ENCODE data around the gene PPP6R3. TPM values are rescaled to one million over a fixed set of nuclear protein-coding genes. Genes with fewer than 3 reads are reported as not detected.

The PPP6R3 gene
- total RNA-seq, 1 experiment from 2014 or later = 138 TPM

GRCh38 chr11:68503251-68503687, 42.7 kb downstream of the PPP6R3 start:
- WGBS (ENCODE audit: extremely low coverage, insufficient read length, low lambda C conversion rate) = no CpG with 5 or more reads among the region's 9 CpGs
- no peak overlapping the region for H4K8ac ChIP-seq (replicated peaks; ENCODE audit: insufficient read length, low read depth, low read length)
- no peak overlapping the region for H4K5ac ChIP-seq (ENCODE audit: insufficient read length, low read depth, low read length)
- H3K9ac ChIP-seq (ENCODE audit: extremely low read depth, insufficient read length, low read length) = no peak overlapping the region
- H2BK20ac ChIP-seq (ENCODE audit: low read depth, low read length, poor library complexity, severe bottlenecking) = no peak overlapping the region
- no peaks in the 10 kb centered on the region for H3K9me3 Mint-ChIP-seq
- no peak for TF ChIP-seq CTCF (conservative IDR thresholded peaks at IDR 0.05)
- peak overlapping the region; percentile 0 to 78 (median 54); a peak in 5 of 7 replicates for H3K27ac Mint-ChIP-seq
- no peaks in the 10 kb centered on the region for H4K20me1 ChIP-seq (ENCODE audit: control insufficient read depth, insufficient read depth, insufficient read length)
- H3K4ac ChIP-seq (ENCODE audit: low read depth, low read length) = no peak overlapping the region
- H3K23ac ChIP-seq (ENCODE audit: insufficient read length, low read depth, low read length) = no peak overlapping the region
- H2AFZ ChIP-seq (ENCODE audit: low read length) = no peak overlapping the region
- no peaks in the 10 kb centered on the region for H3K23me2 ChIP-seq (ENCODE audit: insufficient read length, low read depth, low read length, poor library complexity, severe bottlenecking)
- H3K27me3 Mint-ChIP-seq (ENCODE audit: low read depth) = no peaks in the 10 kb centered on the region
- H3K79me1 ChIP-seq (ENCODE audit: insufficient read depth, low read depth, low read length, poor library complexity, severe bottlenecking) = peaks cover 3% of the 10 kb centered on the region
- H3K14ac ChIP-seq (ENCODE audit: insufficient read depth, low read length) = peak overlapping the region; percentile 75; the same call in 1 of the 2 replicates
- H3K9me3 ChIP-seq (ENCODE audit: control insufficient read depth, low read depth, low read length) = no peaks in the 10 kb centered on the region
- H3K18ac ChIP-seq (ENCODE audit: insufficient read length, low read depth, low read length) = no peak overlapping the region
- no peak overlapping the region for H2BK12ac ChIP-seq (ENCODE audit: insufficient read length, low read depth, low read length)
- H2BK5ac ChIP-seq (ENCODE audit: insufficient read length, low read length) = no peak overlapping the region
- H3K79me2 ChIP-seq (ENCODE audit: insufficient read depth, low read length) = peaks cover 56% of the 10 kb centered on the region
- H3K27ac ChIP-seq (ENCODE audit: insufficient read length, low read depth, low read length) = peak overlapping the region; percentile 69
- peaks cover 0 to 4% (median 4%) of the 10 kb centered on the region in 3 experiments; a peak in 2 of 7 replicates for H3K36me3 Mint-ChIP-seq (ENCODE audit: insufficient read depth in 1 of 3, low read depth in 3 of 3)
- no peak overlapping the region for H2AK5ac ChIP-seq (ENCODE audit: insufficient read length, low read length)
- no peak for DNase-seq
- peaks cover 47 to 50% of the 10 kb centered on the region in 2 experiments for H3K4me1 Mint-ChIP-seq
- H3K4me3 Mint-ChIP-seq = no peak overlapping the region
- H3K56ac ChIP-seq (ENCODE audit: insufficient read length, low read depth, low read length) = no peak overlapping the region
- no peak overlapping the region for H2BK15ac ChIP-seq (ENCODE audit: low read depth, low read length)
- H3K4me2 ChIP-seq (ENCODE audit: insufficient read depth, insufficient read length, low read length) = no peak overlapping the region
- H3K4me1 ChIP-seq (ENCODE audit: insufficient read depth, low read length) = peaks cover 7% of the 10 kb centered on the region; the same call in 1 of the 2 replicates
- no peak overlapping the region for H2BK120ac ChIP-seq (ENCODE audit: low read depth, low read length, poor library complexity, severe bottlenecking)
- H3T11ph ChIP-seq (ENCODE audit: low read length) = peak overlapping the region; percentile 47
- H4K91ac ChIP-seq (ENCODE audit: insufficient read length, low read depth, low read length) = no peak overlapping the region
- H3K27me3 ChIP-seq (ENCODE audit: insufficient read depth, low read length) = no peaks in the 10 kb centered on the region

All from H9 (cell line).